Testis (tissue), 2 donors: ENCODE results near the gene YLPM1.

Experiments used
- POLR2A ChIP-seq: fragments of 450-650 bp; IDR thresholded peaks from one replicate; pipeline ENCODE4 v1.6.1; 2017; ENCODE audit warnings: antibody characterized with exemption, mild to moderate bottlenecking, moderate library complexity
- TF ChIP-seq, protein P1 (sequence below), 3 experiments: fragments of 450-650 bp in 2 of 3; fragments of 200-600 bp in 1 of 3; sonication (generic) in 1 of 3; IDR thresholded peaks; one replicate each; pipeline ENCODE4 v1.5.1; 2016 to 2019; ENCODE audit warnings: antibody characterized with exemption in 3 of 3, mild to moderate bottlenecking in 2 of 3, moderate library complexity in 1 of 3

DNA sequence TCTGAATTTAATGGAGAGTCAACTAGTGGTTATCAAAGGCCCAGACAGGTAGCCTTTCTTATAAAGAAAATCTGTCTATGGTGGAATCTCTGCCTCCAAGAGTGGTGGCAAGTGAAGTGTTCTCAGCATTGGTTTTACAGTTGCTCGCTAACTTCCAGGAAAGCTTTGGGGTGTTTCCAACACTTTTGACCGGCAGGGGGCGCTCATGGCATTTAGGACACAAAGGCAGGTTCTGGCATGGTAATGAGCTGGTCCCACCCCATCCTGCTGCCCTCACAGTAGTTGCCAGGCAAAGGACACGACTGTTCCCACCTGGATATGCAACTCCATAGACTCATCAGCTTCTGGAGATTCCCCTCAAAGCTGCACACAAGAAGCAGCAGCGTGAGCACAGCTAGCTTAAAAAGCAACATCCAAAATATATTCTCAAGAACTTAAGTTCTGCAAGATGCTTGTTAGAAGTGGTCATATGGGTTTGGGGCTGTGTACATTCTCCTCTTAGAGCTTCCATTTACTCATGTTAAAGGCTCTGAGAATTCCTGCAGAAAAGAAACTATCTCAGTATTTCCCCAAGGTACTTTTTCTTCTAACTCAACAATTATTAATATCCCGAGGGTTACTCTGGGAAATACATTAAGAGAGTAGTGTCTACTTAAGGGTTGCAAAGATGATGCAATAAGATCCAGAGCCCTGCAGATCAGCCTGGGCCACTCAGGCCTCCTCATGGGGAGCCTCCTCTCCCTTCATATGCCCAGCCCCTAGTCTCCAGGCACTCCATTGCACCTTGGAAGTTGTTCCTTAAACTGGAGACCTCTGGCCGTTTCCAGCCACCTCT lies 98.0 kb downstream of the YLPM1 start:
- TF ChIP-seq, protein P1, sequence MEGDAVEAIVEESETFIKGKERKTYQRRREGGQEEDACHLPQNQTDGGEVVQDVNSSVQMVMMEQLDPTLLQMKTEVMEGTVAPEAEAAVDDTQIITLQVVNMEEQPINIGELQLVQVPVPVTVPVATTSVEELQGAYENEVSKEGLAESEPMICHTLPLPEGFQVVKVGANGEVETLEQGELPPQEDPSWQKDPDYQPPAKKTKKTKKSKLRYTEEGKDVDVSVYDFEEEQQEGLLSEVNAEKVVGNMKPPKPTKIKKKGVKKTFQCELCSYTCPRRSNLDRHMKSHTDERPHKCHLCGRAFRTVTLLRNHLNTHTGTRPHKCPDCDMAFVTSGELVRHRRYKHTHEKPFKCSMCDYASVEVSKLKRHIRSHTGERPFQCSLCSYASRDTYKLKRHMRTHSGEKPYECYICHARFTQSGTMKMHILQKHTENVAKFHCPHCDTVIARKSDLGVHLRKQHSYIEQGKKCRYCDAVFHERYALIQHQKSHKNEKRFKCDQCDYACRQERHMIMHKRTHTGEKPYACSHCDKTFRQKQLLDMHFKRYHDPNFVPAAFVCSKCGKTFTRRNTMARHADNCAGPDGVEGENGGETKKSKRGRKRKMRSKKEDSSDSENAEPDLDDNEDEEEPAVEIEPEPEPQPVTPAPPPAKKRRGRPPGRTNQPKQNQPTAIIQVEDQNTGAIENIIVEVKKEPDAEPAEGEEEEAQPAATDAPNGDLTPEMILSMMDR (IDR thresholded peaks at IDR 0.05): peak; percentile 62 to 92 (median 69)
- no peak for TF ChIP-seq POLR2A
